ENCODE results near the gene APH1B.
"Not testable (repeated sequence)": the region's sequence is repeated elsewhere in the genome, so short reads cannot be mapped to it uniquely, and the experiment has no call there.

The APH1B gene

DNA sequence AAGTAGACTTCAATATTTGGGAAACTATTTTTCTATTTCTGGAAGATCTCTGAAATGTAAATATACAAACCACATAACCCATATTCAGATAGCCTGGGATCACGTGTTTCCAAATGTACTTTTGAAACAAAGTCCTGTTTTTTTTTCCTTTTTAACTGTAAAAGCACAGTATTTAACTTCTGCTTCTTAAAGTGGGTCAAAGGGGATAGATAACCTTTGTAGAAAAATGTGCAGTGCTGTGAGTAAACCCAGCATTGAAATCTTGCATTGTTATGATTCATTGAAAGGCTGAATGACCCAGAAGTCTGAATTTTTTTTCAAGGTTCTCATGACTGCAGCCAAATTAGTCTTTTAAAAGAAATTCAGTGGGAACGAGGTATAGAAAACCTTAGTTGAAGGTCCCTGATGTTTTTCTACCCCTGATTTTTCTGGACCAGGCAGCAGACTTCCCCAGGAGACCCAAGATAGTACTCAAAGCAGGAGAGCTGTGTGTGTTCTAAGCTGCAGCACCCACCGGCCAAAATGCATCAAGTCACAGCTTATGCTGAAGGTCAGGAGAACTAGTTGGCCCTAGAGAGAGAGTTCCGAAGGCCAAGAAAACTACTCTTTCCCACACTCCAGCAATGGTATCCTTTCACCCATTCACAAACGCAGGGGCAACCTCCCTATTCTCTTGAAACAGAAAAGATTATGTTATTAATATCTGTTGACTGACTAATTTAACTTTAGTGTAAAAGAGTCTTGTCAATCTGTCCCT is 43.6 kb upstream of the APH1B start:
- no peak for DNase-seq (ENCODE audit: low read depth)
- H3K4me3 ChIP-seq (ENCODE audit: low read depth, low read length), result no peak overlapping the region

DNA sequence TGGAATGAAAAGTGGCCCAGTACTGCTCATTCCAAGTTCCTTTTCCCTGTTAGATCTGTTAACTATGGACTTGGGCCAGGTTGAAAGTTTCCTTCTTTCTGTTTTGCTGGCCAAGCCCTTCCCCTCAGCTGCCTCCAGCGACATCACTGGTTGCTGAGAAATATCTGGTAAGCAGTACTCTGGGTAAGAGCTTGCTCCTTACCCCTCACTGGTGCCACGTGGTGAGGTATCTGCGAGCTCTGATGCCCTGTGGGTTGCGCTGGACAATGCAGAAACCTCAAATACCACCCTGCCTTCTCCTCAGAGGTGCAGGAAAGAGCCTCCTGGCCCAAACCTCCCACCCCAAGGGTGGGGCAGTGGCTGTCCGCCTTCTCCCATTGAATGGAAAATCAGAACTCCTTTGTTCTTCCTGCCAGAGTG is 42.9 kb upstream of the APH1B start:
- no peak overlapping the region for H3K4me3 ChIP-seq (ENCODE audit: low read depth, low read length)
- TF ChIP-seq, protein P1, sequence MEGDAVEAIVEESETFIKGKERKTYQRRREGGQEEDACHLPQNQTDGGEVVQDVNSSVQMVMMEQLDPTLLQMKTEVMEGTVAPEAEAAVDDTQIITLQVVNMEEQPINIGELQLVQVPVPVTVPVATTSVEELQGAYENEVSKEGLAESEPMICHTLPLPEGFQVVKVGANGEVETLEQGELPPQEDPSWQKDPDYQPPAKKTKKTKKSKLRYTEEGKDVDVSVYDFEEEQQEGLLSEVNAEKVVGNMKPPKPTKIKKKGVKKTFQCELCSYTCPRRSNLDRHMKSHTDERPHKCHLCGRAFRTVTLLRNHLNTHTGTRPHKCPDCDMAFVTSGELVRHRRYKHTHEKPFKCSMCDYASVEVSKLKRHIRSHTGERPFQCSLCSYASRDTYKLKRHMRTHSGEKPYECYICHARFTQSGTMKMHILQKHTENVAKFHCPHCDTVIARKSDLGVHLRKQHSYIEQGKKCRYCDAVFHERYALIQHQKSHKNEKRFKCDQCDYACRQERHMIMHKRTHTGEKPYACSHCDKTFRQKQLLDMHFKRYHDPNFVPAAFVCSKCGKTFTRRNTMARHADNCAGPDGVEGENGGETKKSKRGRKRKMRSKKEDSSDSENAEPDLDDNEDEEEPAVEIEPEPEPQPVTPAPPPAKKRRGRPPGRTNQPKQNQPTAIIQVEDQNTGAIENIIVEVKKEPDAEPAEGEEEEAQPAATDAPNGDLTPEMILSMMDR (IDR thresholded peaks at IDR 0.05; ENCODE audit: control insufficient read depth, extremely low read depth, insufficient read depth), result no peak
- DNase-seq (ENCODE audit: low read depth), result peak; percentile 28

More for the DNA sequence above, 43.6 kb upstream of the APH1B start:
- TF ChIP-seq, protein P1 (IDR thresholded peaks at IDR 0.05; ENCODE audit: control insufficient read depth, extremely low read depth, insufficient read depth), result no peak

- TF ChIP-seq, protein P1 (IDR thresholded peaks at IDR 0.05; ENCODE audit: control insufficient read depth, extremely low read depth, insufficient read depth), result no peak
- no peak for DNase-seq (ENCODE audit: low read depth)
Observed at GRCh38 chr15:63236272-63236671, 41.1 kb upstream of the APH1B start.

DNA sequence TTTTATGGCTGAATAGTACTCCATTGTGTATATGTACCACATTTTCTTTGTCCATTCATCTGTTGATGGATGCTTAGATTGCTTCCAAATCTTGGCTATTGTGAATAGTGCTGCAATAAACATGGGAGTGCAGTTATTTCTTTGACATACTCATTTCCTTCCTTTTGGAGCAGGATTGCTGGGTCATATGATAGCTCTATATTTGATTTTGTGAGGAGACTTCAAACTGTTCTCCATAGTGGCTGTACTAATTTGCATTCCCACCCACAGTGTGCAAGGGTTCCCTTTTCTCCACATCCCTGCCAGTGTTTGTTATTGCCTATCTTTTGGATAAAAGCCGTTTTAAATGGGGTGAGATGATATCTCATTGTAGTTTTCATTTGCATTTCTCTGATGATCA is 40.3 kb upstream of the APH1B start:
- not testable (repeated sequence) for H3K4me3 ChIP-seq (ENCODE audit: low read depth, low read length); DNase-seq (ENCODE audit: low read depth)

More at GRCh38 chr15:63236272-63236671, 41.1 kb upstream of the APH1B start:
- no peak overlapping the region for H3K4me3 ChIP-seq (ENCODE audit: low read depth, low read length)

DNA sequence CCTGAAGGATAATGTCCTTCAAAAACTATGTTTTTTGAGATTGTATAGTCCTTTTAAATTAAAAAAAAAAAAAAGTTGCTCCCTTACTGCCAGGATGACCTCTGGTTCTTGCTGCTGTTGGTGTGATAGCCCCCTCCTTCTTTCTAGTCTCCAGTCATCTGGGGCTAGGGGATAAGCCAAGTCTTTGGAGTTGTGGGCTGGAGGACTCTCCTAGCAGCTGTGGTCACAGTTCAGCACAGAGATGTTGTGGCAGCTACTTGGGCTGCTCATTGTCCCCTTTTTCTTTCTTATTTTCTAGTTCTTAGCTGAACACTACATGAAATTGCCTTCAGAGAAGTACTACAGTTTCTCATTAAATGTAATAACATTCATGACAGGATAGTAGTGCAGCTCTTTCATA is 39.2 kb upstream of the APH1B start:
- H3K4me3 ChIP-seq (ENCODE audit: low read depth, low read length), result no peak overlapping the region
- no peak for DNase-seq (ENCODE audit: low read depth)
- TF ChIP-seq, protein P1 (IDR thresholded peaks at IDR 0.05; ENCODE audit: control insufficient read depth, extremely low read depth, insufficient read depth), result no peak

- no peak for DNase-seq (ENCODE audit: low read depth)
Observed at GRCh38 chr15:63238796-63239195, 38.6 kb upstream of the APH1B start.

DNA sequence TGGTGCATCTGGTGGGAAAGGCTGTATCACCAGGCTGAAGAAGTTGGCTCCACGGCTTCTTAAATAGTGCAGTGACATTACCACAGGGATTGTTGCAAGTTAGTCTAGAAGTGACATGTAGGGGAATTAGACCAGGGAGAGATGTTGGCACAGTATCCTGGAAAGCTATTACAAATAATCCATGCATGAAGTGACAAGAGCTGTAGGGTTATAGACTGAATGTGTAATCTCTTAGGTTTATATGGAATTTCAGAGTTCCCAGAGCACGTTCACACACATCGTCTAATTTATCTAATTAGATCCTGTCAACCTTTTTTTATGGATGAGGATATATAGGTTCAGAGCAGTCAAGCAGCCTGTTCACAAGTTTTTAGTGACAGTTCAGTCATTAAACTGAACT is 37.3 kb upstream of the APH1B start:
- TF ChIP-seq, protein P1 (IDR thresholded peaks at IDR 0.05; ENCODE audit: control insufficient read depth, extremely low read depth, insufficient read depth), result no peak
- no peak for DNase-seq (ENCODE audit: low read depth)
- no peak overlapping the region for H3K4me3 ChIP-seq (ENCODE audit: low read depth, low read length)

More at GRCh38 chr15:63238796-63239195, 38.6 kb upstream of the APH1B start:
- TF ChIP-seq, protein P1 (IDR thresholded peaks at IDR 0.05; ENCODE audit: control insufficient read depth, extremely low read depth, insufficient read depth), result no peak
- no peak overlapping the region for H3K4me3 ChIP-seq (ENCODE audit: low read depth, low read length)

Data from LNCaP clone FGC (cell line).